IMR-90 (cell line): ENCODE measurements around the gene NPPA. TPM values are rescaled to one million over a fixed set of nuclear protein-coding genes. Genes with fewer than 3 reads are reported as not detected.

Experiments used
- ATAC-seq: fragments of 200-7000 bp; cut with Tn5 transposase; 2 replicates; pipeline ENCODE4 v1.9.1; 2020; ENCODE audit warnings: low read depth, mild to moderate bottlenecking, moderate library complexity
- BruUV-seq: library from RNA; stranded (reverse); fragments of 400-500 nt; replicated peaks from 2 replicates; lab custom pipeline; 2021; lab: Mats Ljungman, UMichigan
- CTCF ChIA-PET: fragments of 300-600 bp; formaldehyde crosslinking; extraction: SDS; loops from one replicate; lab custom pipeline; 2021; ENCODE audit warnings: antibody characterized with exemption; lab: Yijun Ruan, JAX
- POLR2A ChIA-PET: fragments of 300-600 bp; sonication (Branson Sonifier 250); formaldehyde crosslinking; loops from one replicate; lab custom pipeline; 2022; ENCODE audit warnings: antibody characterized with exemption; ENCODE audit not compliant: unreplicated experiment; lab: Charles Lee
- DNase-seq: peaks from one replicate; pipeline ENCODE4 v3.0.0; 2013
- H2AFZ ChIP-seq: replicated peaks from 2 replicates; pipeline ENCODE3; 2013; ENCODE audit warnings: low read length, mild to moderate bottlenecking; ENCODE audit not compliant: poor library complexity
- H2AK5ac ChIP-seq: 2 replicates; pipeline ENCODE4 v1.6.1; 2013; ENCODE audit warnings: low read depth, low read length, inconsistent platforms
- H2AK9ac ChIP-seq: replicated peaks from 2 replicates; pipeline ENCODE3; 2013; ENCODE audit warnings: mild to moderate bottlenecking, low read depth, low read length, moderate library complexity; ENCODE audit not compliant: poor library complexity
- H2BK120ac ChIP-seq: 2 replicates; pipeline ENCODE4 v1.6.1; 2013; ENCODE audit warnings: low read depth, low read length, inconsistent platforms
- H2BK15ac ChIP-seq: 3 replicates; pipeline ENCODE4 v1.6.1; 2013; ENCODE audit warnings: low read depth, low read length, inconsistent platforms
- H2BK20ac ChIP-seq: 2 replicates; pipeline ENCODE4 v1.6.1; 2013; ENCODE audit warnings: low read depth, mild to moderate bottlenecking, inconsistent platforms, low read length, moderate library complexity
- H2BK5ac ChIP-seq: 2 replicates; pipeline ENCODE4 v1.6.1; 2013; ENCODE audit warnings: mild to moderate bottlenecking, low read depth, low read length, inconsistent platforms; ENCODE audit not compliant: poor library complexity, severe bottlenecking
- H3K14ac ChIP-seq: replicated peaks from 2 replicates; pipeline ENCODE4 v1.6.1; 2013; ENCODE audit warnings: low read depth, low read length, inconsistent platforms
- H3K18ac ChIP-seq: 2 replicates; pipeline ENCODE4 v1.6.1; 2013; ENCODE audit warnings: low read depth, low read length, control low read depth
- H3K23ac ChIP-seq: 2 replicates; pipeline ENCODE4 v1.6.1; 2013; ENCODE audit warnings: low read depth, low read length, inconsistent platforms
- H3K27ac ChIP-seq: 2 replicates; pipeline ENCODE4 v1.5.1; 2013; ENCODE audit warnings: mild to moderate bottlenecking, control low read depth, low read length; ENCODE audit not compliant: insufficient read depth
- H3K27me3 ChIP-seq: 2 replicates; pipeline ENCODE4 v1.6.1; 2013; ENCODE audit warnings: low read length; ENCODE audit not compliant: control insufficient read depth, insufficient read depth
- H3K36me3 ChIP-seq: 2 replicates; pipeline ENCODE4 v1.6.1; 2013; ENCODE audit warnings: low read length, mixed read lengths; ENCODE audit not compliant: control insufficient read depth, insufficient read depth
- H3K4ac ChIP-seq: 2 replicates; pipeline ENCODE4 v1.6.1; 2013; ENCODE audit warnings: low read depth, low read length, inconsistent platforms
- H3K4me1 ChIP-seq: 2 replicates; pipeline ENCODE4 v1.6.1; 2013; ENCODE audit warnings: low read length, mixed read lengths; ENCODE audit not compliant: control insufficient read depth, insufficient read depth
- H3K4me2 ChIP-seq: 2 replicates; pipeline ENCODE4 v1.6.1; 2013; ENCODE audit warnings: low read depth, mild to moderate bottlenecking, control low read depth, low read length, moderate library complexity
- H3K4me3 ChIP-seq: 2 replicates; pipeline ENCODE4 v1.5.1; 2013; ENCODE audit warnings: low read depth, mild to moderate bottlenecking, control low read depth, low read length, moderate library complexity; ENCODE audit not compliant: insufficient read depth
- H3K56ac ChIP-seq: 2 replicates; pipeline ENCODE4 v1.6.1; 2013; ENCODE audit warnings: low read length, inconsistent platforms; ENCODE audit not compliant: insufficient read depth; ENCODE audit errors: extremely low read depth
- H3K79me1 ChIP-seq, 2 experiments: 2 replicates each; pipeline ENCODE4 v1.6.1; 2013; ENCODE audit warnings: low read length in 2 of 2, inconsistent platforms in 1 of 2, low read depth in 1 of 2
- H3K9ac ChIP-seq: 2 replicates; pipeline ENCODE4 v1.6.1; 2013; ENCODE audit warnings: low read depth, low read length, control low read depth
- H3K9me1 ChIP-seq: 2 replicates; pipeline ENCODE4 v1.6.1; 2013; ENCODE audit warnings: low read length, inconsistent platforms; ENCODE audit not compliant: insufficient read depth
- H3K9me3 ChIP-seq: 2 replicates; pipeline ENCODE4 v1.6.1; 2013; ENCODE audit warnings: low read length; ENCODE audit not compliant: control insufficient read depth, insufficient read depth
- H4K20me1 ChIP-seq: 2 replicates; pipeline ENCODE4 v1.6.1; 2013; ENCODE audit warnings: low read length, inconsistent platforms; ENCODE audit not compliant: insufficient read depth
- H4K5ac ChIP-seq: 2 replicates; pipeline ENCODE4 v1.6.1; 2013; ENCODE audit warnings: mild to moderate bottlenecking, low read depth, low read length, control low read depth
- H4K8ac ChIP-seq, 2 experiments: 2 replicates each; pipeline ENCODE4 v1.6.1; 2013; ENCODE audit warnings: low read depth in 2 of 2, low read length in 2 of 2, control low read depth in 1 of 2, inconsistent platforms in 1 of 2
- H4K91ac ChIP-seq: 2 replicates; pipeline ENCODE4 v1.6.1; 2013; ENCODE audit warnings: low read depth, low read length, inconsistent platforms; ENCODE audit not compliant: insufficient read depth
- BHLHE40 ChIP-seq: fragments of 150-350 bp; IDR thresholded peaks from 2 replicates; pipeline ENCODE4 v1.6.1; 2016; ENCODE audit warnings: mild to moderate bottlenecking, low read depth, low read length
- CEBPB ChIP-seq: IDR thresholded peaks from 2 replicates; pipeline ENCODE4 v1.6.1; 2012; ENCODE audit warnings: low read depth, low read length, improper control_type of control experiment
- CHD1 ChIP-seq: IDR thresholded peaks from 2 replicates; pipeline ENCODE4 v1.6.1; 2012; ENCODE audit warnings: low read depth, low read length, improper control_type of control experiment
- CTCF ChIP-seq: conservative IDR thresholded peaks from 2 replicates; pipeline ENCODE4 v1.5.1; 2012; ENCODE audit warnings: mild to moderate bottlenecking, low read depth, low read length, improper control_type of control experiment
- ELK1 ChIP-seq: fragments of 150-350 bp; IDR thresholded peaks from 2 replicates; pipeline ENCODE4 v1.6.1; 2016; ENCODE audit warnings: low read depth, mild to moderate bottlenecking, low read length, moderate library complexity, borderline replicate concordance
- FOS ChIP-seq: fragments of 150-350 bp; IDR thresholded peaks from 2 replicates; pipeline ENCODE4 v1.6.1; 2016; ENCODE audit warnings: low read depth, low read length
- MAFK ChIP-seq: IDR thresholded peaks from 2 replicates; pipeline ENCODE4 v1.6.1; 2012; ENCODE audit warnings: low read depth, low read length, improper control_type of control experiment
- MAZ ChIP-seq: IDR thresholded peaks from 2 replicates; pipeline ENCODE4 v1.6.1; 2012; ENCODE audit warnings: low read depth, mild to moderate bottlenecking, low read length, improper control_type of control experiment, moderate library complexity, borderline replicate concordance
- MXI1 ChIP-seq: IDR thresholded peaks from 2 replicates; pipeline ENCODE4 v1.6.1; 2012; ENCODE audit warnings: low read depth, mild to moderate bottlenecking, low read length, moderate library complexity, borderline replicate concordance
- NFE2L2 ChIP-seq: fragments of 150-350 bp; IDR thresholded peaks from 2 replicates; pipeline ENCODE4 v1.6.1; 2016; ENCODE audit warnings: low read depth, mild to moderate bottlenecking, low read length
- POLR2A ChIP-seq: IDR thresholded peaks from 2 replicates; pipeline ENCODE4 v1.6.1; 2012; ENCODE audit warnings: mild to moderate bottlenecking, low read depth, low read length
- RAD21 ChIP-seq: IDR thresholded peaks from 2 replicates; pipeline ENCODE4 v1.6.1; 2012; ENCODE audit warnings: low read length, improper control_type of control experiment
- RCOR1 ChIP-seq: IDR thresholded peaks from 2 replicates; pipeline ENCODE4 v1.6.1; 2012; ENCODE audit warnings: mild to moderate bottlenecking, low read length, improper control_type of control experiment; ENCODE audit not compliant: insufficient replicate concordance
- RFX5 ChIP-seq: IDR thresholded peaks from 2 replicates; pipeline ENCODE4 v1.8.0; 2012; ENCODE audit warnings: low read depth, mild to moderate bottlenecking, low read length, moderate library complexity
- SMC3 ChIP-seq: fragments of 150-350 bp; IDR thresholded peaks from 2 replicates; pipeline ENCODE4 v1.6.1; 2016; ENCODE audit warnings: low read depth, mild to moderate bottlenecking, antibody characterized with exemption, low read length, moderate library complexity
- USF2 ChIP-seq: fragments of 150-350 bp; IDR thresholded peaks from 2 replicates; pipeline ENCODE4 v1.6.1; 2017; ENCODE audit warnings: mild to moderate bottlenecking, antibody characterized with exemption, low read length, low read depth
- WGBS, 2 experiments: methylation state at CpG; one replicate each; pipeline versions ENCODE4 v1.1.5 to v1.1.7; 2013; ENCODE audit warnings: missing lambda C conversion rate in 2 of 2; ENCODE audit not compliant: insufficient read length in 1 of 2; ENCODE audit errors: extremely low coverage in 2 of 2; 5-methylcytosine and 5-hydroxymethylcytosine counted together
- dilution Hi-C: fragments of 300-500 bp; cut with HindIII; formaldehyde crosslinking; loops from one replicate; pipeline ENCODE4 v1.14.3; 2018; ENCODE audit warnings: low sequenced_read_pairs; ENCODE audit not compliant: unreplicated experiment
- in situ Hi-C: fragments of 300-500 bp; cut with MboI; formaldehyde crosslinking; loops from 3 replicates; pipeline ENCODE4 v1.14.3; 2019; ENCODE audit warnings: low sequenced_read_pairs, inconsistent platforms, mixed read lengths
- intact Hi-C: fragments of 100-400 bp; cut with micrococcal nuclease; formaldehyde crosslinking; loops from 2 replicates; pipeline ENCODE4 v1.10.0; 2022
- polyA plus RNA-seq, 3 experiments: library from polyadenylated mRNA; depleted of rRNA; stranded (reverse); fragments of >200 nt; gene quantifications; 2 replicates each; pipeline ENCODE4 v1.2.3, GENCODE V29; 2012; ENCODE audit warnings: low replicate concordance in 1 of 3
- total RNA-seq: library from RNA; depleted of rRNA; stranded (reverse); fragments of >200 nt; gene quantifications from 2 replicates; pipeline ENCODE4 v1.2.3, GENCODE V29; 2012

The NPPA gene
- total and polyA plus RNA-seq, 2 of the 4 experiments (the other 2 are of a cell fraction) = not detected

- Histone ChIP-seq H3K4ac (no peak overlapping the region), H3K79me1 (peaks cover 4 to 40% of the 10 kb centered on the region in 2 experiments; a peak in 3 of 4 replicates), H4K20me1 (no peaks in the 10 kb centered on the region), H4K91ac (no peak overlapping the region), H4K8ac (no peak overlapping the region), H3K18ac (no peak overlapping the region), H2AFZ (no peak overlapping the region), H3K4me3 (no peak overlapping the region), H4K5ac (no peak overlapping the region), H3K27me3 (no peaks in the 10 kb centered on the region), H3K36me3 (peaks cover 24% of the 10 kb centered on the region), H2BK120ac (no peak overlapping the region), H3K9ac (no peak overlapping the region), H2BK15ac (no peak overlapping the region), H3K27ac (no peak overlapping the region), H3K9me3 (no peaks in the 10 kb centered on the region), H3K14ac (no peak overlapping the region), H2AK5ac (no peak overlapping the region), H3K9me1 (peaks cover 3% of the 10 kb centered on the region; the same call in 1 of the 2 replicates), H2AK9ac (peak overlapping the region; percentile 37), H3K56ac (no peak overlapping the region), H2BK20ac (no peak overlapping the region), H3K4me2 (no peak overlapping the region), H3K4me1 (peaks cover 17% of the 10 kb centered on the region), H2BK5ac (no peak overlapping the region), H3K23ac (no peak overlapping the region)
- dilution Hi-C loops = no loop called here
- no peak for ATAC-seq
- in situ Hi-C loops = no loop called here
- 90% methylated on average over 9 of the region's 21 CpGs; no CpG with 5 or more reads in 1 of the 2 experiments for WGBS, 2 experiments
- TF ChIP-seq MXI1 (no peak), BHLHE40 (no peak), POLR2A (no peak), ELK1 (no peak), MAZ (no peak), CHD1 (no peak), USF2 (no peak), MAFK (no peak), SMC3 (no peak), RFX5 (no peak), RAD21 (no peak), CEBPB (no peak), NFE2L2 (no peak), CTCF (no peak), FOS (no peak), RCOR1 (no peak)
- no TSS peak for BruUV-seq
- intact Hi-C loops = loop anchor here (5.0 kb wide), 1 partner anchor 119 kb away; the partner anchor contains the start of gene MAD2L2
- CTCF ChIA-PET = no interaction called here
- POLR2A ChIA-PET = no interaction called here
- DNase-seq = no peak
These were observed 46.7 kb downstream of the NPPA start for GRCh38 chr1:11800756-11801433.
